Measurements from ENCODE around the gene FBXO45.

DNA sequence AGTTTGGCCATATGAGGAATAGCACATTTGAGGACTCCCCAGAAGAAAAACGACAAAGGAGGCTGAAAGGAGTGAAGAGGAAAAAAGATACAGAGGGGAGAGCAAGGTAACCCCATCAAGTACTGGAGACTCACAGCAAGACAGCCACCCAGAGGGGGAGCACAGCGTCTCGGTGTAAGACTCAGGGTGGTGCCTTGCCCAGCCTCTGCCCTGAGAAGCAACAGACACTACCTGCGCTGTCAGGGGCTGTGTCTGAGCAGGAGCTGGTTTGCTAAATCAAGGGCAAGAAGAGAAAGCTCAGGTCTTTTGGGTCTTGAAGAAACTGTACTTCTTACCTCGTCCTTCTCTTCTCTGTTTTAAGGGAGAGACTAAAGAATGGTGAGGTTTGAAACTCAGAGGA, 27.9 kb downstream of the FBXO45 start:
- TF ChIP-seq, protein P1, sequence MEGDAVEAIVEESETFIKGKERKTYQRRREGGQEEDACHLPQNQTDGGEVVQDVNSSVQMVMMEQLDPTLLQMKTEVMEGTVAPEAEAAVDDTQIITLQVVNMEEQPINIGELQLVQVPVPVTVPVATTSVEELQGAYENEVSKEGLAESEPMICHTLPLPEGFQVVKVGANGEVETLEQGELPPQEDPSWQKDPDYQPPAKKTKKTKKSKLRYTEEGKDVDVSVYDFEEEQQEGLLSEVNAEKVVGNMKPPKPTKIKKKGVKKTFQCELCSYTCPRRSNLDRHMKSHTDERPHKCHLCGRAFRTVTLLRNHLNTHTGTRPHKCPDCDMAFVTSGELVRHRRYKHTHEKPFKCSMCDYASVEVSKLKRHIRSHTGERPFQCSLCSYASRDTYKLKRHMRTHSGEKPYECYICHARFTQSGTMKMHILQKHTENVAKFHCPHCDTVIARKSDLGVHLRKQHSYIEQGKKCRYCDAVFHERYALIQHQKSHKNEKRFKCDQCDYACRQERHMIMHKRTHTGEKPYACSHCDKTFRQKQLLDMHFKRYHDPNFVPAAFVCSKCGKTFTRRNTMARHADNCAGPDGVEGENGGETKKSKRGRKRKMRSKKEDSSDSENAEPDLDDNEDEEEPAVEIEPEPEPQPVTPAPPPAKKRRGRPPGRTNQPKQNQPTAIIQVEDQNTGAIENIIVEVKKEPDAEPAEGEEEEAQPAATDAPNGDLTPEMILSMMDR (IDR thresholded peaks at IDR 0.05): no peak
- TF ChIP-seq EZH2phosphoT487 (IDR thresholded peaks at IDR 0.05) (no peak), EZH2 (IDR thresholded peaks at IDR 0.05) (no peak)
